GM18498 (cell line): Measurements from ENCODE around the gene LRCH3.

Experiments used
- ATAC-seq: cut with Tn5 transposase; IDR thresholded peaks from one replicate; pipeline ENCODE4 v1.9.1; 2021; ENCODE audit warnings: mild to moderate bottlenecking, moderate library complexity; ENCODE audit not compliant: unreplicated experiment

LRCH3 gene

DNA sequence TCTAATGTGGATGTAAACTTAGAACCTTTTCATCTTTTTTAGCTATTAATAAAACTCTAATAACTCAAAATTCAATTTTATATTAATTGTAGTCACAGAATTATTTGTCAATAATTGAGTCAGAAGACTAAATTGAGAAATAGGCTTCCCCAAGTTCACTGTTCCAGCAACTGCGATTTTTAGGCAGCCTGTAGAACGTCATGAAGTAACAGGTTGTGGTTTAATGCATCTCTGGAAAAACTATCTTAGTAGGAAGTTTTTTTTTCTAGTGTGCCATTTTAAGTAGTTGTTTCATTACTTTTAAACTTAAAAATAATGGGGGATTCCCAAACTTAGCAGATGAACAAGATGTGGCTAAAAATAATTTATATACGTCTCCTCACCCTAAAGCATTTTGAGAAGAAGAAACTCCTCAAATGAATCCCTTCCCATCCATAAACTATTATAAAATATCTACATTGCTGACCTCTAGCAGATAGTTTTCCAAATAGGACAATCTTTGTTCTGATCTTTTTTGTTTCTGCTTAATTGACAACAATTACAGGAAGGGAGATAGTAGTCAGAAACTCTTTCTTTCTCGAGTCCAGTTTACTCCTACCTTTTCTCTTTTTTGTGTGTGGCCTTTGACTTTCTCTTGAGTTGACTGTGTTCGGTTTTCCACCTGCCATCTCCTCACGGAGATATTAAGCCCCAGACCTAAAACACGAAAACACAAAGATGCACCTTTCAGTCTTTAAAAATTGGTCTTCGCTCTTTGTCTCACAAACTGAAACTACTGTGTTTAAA lies 43.1 kb downstream of the LRCH3 start:
- ATAC-seq = peak; percentile 51

DNA sequence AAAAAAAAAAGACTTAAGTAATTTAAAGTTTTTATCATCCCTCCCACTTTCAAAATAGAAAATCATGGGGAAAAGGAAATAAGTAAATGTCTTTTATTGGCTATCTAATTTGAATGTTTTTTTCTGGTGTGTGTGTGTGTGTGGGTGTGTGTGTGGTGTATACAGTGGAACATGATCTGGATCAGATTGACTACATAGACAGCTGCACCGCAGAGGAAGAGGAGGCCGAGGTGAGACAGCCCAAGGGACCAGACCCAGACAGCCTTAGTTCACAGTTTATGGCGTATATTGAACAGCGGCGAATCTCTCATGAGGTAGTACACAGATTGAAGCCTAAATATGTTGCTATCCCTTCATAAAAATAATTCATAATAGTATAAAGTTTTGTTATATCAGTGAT lies 44.5 kb downstream of the LRCH3 start:
- ATAC-seq = no peak

DNA sequence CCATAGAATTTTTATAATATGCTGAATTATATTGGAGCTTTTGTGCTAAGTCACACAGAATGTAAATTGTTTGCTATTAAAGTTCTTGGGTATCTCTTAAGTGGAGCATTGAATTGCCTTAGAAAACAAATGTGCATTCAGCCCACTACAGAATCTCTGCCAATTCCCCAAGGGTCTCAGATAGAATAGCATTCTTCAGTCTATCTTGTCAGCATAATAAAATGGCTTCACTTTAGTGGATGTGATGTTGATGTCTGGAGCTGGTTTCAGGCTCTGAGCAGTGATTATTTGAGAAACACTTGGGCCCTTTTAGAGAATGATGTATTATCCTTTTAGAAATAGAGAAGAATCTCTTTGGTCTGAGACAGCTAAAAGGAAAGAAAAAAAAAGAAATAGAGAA lies 45.2 kb downstream of the LRCH3 start:
- ATAC-seq = no peak

DNA sequence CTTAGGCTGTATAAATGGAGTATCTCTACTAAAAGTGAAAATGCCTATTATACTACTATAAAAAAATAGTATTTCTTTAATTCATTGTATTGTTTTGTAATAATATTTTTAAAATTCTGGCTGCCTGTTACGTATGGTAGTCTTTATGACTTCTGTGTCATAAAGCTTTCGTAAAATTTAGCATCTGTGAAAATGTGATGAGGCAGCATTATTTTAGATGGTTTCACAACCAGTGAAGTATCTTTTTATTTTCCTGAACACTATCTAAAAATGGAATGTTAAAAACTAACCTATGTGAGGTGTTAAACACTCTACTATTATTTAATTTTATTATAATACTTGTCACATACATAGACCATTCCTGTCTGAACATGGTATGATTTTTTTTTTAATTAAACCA lies 46.2 kb downstream of the LRCH3 start:
- no peak for ATAC-seq

DNA sequence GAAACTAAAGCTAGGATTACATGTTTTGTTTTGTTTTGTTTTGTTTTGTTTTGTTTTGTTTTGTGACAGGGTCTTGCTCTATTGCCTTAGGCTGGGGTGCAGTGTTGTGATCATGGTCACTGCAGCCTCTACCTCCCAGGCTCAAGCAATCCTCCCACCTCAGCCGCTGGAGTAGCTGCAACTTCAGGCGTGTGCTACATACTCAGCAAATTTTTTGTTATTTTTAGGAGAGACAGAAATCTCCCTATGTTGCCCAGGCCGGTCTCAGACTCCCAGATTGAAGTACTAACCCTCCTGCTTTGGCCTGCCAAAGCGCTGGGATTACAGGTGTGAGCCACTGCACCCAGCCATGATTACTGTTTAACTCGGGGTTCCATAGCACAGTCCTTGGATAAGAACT lies 50.7 kb downstream of the LRCH3 start:
- ATAC-seq = no peak

DNA sequence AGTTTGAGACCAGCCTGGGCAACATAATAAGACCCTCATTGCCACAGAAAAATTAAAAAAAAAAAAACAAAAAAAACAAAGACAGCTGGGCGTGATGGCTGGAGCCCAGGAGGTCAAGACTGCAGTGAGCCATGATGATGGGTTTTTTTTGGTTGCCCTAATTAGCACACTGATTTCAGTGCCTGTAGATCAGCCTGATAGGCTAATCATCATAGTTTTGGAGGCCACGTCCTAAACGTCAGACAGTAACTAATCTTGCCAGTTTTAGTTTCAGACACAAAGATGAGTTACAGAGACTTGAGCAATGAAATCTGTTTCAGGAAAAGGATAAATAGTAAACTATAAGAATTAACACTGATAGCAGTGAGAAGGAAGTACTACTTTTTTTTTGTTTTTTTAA lies 55.4 kb downstream of the LRCH3 start:
- ATAC-seq = no peak

DNA sequence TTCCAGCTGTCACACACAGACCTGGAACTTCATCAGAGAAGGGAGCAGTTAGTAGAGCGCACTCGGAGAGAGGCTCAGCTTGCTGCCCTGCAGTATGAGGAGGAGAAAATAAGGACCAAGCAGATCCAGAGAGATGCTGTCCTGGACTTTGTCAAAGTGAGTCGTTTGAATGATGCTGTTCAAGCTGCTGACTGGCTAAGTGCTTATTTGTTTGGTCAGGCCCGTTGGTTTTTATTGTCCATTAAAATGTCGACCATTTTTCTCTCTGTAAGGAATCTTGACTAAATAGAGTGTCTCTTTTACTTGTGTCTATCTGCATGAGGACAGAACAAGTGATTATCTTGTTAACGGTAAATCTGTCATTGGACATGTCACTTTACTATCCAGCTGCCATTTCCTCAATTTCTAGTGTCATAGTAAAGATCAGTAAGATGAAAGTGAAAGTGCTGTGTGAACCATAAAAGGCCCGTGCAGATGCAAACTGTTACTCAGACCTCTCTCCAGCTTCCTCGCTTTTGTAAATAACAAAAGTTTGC lies 56.9 kb downstream of the LRCH3 start:
- ATAC-seq = peak; percentile 76

DNA sequence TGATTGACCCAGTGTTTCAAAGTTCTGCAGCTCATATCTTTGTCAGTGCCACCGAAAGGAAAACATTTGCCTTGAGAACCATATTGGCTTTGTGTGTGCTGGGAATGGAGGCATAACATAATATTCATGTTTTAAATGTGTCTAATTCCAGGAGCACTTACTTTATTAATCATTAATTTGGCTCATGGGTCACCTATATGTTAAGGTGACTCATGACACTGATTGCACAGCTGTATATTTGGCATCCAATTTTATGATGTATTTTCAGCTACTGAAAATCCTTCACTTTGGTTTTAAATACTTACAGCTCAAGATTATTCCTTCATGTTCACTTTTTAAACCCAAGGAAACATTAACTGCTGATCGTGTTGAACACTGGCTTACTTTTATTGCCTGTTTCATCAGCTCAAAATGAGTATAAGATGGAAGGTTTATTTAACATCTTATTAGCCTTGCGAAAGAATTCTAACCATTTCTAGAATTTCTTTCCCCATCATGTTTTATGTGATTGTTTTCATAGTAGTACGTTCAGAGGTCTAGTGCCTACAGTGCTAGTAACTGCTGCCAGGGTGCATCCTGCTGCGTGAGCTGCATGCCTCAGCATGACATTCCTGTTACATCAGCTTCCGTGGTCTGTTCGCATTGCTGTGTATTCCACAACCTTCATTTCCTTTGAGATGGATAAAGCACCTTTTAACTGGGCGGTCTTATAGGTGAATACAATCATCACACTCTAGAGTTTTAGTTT lies 63.7 kb downstream of the LRCH3 start:
- ATAC-seq = no peak

DNA sequence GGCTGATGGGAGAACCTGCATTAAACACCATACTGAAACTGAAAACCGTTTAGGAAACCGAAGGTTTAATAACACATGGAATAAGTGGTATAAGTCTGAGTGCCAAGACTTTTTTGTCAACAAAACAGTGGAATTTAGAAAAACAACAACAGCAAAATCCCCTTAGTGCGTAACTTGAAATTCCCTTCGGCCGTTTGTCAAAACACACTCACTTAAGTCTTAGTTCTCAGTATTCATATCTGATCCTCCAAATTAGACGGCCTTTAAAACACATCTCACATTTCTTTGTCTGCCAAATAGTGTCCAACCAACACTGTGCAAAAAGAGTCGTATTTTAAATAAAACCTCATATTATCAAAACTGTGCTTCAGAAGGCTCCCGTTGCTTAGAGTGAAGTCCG lies 64.5 kb downstream of the LRCH3 start:
- no peak for ATAC-seq

DNA sequence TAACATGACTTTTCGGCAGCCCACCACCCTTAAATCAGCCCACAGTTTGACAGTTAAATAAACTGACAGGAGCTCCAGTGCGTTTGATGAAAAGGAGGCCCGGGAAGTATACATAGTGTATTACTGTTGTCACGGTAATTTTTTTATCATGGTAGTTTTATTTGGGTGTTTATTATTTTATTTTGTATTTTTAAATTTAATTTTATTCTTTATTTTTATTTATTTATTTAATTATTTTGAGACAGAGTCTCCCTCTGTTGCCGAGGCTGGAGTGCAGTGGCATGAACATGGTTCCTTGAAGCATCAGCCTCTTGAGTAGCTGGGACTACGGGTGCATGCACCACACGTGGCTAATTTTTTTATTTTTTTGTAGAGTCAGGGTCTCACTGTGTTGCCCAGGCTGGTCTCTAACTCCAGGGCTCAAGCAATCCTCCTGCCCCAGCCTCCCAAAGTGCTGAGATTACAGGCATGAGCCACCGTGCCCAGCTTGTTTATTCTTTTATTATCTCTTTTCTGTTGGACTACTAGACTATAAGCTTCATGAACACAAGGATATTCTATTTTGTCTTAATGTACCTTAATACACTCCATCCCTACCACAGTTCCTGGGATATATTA lies 65.3 kb downstream of the LRCH3 start:
- ATAC-seq = no peak

DNA sequence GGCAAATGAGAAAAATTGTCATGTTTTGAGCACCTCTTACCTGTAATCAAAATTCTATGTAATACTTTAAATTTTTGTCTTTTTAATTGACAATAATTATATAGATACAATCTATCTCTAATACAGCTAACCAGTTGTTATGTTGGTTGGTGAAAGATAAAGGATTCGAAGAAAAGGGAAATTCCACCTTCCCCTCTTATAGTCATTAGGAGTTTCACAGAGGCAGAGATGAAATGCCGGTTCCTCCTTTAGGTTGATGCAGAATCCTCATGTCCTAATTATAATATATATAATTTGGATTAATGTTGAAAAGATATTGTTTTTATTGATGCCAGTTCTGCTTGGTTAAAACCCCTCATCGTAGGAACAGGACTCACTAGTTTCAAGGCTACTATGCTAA lies 67.1 kb downstream of the LRCH3 start:
- ATAC-seq = no peak

DNA sequence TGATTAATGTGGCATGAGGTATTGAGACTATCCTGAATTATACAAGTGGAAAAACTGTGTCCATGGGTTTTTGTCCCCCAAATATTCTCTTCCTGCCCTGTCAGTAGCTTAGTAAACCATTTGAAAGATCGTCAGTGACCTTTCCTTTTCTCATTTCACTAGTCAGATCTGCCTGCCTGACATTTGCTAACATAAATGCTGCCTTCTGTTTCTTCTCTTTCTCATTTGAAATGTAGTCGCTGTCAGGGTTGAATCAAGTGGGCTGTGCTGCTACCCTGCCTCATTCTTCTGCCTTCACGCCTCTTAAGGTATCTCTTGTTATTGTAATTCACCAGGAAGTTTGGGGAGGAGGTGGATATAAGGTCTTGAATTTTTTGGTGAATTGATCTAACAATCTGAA lies 67.5 kb downstream of the LRCH3 start:
- no peak for ATAC-seq

DNA sequence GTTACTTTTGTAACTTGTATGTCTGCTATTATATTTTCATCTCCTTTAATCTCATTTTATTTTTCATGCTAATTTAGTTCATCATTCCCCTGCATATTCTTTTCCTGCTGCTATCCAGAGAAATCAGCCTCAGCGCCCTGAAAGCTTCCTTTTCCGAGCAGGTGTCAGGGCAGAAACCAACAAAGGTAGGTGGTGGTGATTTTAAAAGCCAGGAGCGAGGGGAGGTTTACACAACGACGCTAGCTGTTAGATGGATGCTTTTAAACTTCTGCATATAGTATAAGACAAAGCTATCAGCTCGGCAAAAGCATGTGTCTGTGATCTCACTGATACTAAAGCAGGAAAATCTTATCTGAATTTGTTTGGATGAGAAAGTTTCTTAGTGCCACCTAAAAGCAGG lies 75.0 kb downstream of the LRCH3 start:
- no peak for ATAC-seq

DNA sequence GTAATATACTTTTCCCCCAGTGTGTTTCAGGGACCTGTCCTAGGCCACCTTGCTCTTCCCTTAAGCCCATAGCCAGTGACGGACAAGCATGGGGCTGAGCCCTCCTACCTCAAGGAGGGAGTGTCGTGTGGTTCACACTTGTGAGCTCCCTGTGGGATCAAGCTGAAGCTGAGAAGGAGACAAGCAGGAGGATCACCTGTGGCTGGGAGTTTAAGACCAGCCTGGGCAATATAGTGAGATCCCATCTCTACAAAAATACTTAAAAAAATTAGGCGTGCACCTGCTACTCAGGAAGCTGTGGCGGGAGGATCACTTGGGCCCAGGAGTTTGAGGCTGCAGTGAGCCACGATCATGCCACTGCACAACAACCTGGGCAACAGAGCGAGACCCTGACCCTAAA lies 82.3 kb downstream of the LRCH3 start:
- no peak for ATAC-seq

DNA sequence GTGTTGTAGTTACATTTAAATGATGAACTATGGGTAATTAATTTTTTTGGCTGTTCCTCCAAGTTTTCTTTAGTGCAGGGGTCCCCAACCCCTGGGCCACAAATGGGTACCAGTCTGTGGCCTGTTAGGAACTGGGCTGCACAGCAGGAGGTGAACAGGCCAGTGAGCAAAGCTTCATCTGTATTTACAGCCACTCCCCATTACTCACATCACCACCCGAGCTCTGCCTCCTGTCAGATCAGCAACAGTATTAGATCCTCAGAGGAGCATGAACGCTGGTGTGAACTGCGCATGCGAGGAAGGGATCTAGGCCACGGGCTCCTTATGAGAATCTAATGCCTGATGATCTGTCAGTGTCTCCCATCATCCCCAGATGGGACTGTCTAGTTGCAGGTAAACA lies 83.0 kb downstream of the LRCH3 start:
- no peak for ATAC-seq

DNA sequence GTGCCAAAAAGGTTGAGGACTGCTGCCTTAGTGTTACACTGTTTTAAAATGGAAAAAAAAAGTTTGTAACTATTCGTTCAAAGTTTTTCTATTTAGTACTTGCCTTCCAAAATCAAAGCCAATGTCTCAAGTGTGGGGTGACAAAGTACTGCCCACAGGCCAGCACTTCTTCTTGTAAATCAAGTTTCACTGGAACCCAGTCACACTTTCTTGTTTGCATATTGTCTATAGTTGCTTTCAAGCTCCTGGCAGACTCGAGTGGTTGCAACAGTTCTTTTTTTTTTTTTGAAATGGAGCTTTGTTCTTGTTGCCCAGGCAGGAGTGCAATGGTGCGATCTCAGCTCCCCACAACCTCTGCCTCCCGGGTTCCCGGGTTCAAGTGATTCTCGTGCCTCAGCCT lies 83.6 kb downstream of the LRCH3 start:
- ATAC-seq = no peak

DNA sequence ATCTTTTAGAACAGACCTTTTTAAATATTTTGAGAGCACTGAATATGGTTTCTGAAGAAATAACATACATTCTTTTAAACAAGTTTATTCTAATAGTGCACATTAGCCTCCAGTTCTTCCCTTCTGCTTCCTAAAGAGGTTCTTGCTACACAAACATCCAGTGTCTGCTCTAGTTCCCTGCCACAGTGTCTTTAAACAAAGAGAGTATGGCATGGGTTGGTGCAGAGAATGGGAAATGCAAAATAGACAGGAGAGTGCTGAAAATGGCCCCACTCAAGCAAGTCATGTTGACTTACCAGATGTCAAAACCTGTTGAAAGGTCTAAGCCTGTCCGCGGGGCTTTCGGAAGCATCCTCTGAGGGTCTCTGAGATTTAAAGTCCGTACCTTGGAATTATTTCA lies 86.8 kb downstream of the LRCH3 start:
- no peak for ATAC-seq

DNA sequence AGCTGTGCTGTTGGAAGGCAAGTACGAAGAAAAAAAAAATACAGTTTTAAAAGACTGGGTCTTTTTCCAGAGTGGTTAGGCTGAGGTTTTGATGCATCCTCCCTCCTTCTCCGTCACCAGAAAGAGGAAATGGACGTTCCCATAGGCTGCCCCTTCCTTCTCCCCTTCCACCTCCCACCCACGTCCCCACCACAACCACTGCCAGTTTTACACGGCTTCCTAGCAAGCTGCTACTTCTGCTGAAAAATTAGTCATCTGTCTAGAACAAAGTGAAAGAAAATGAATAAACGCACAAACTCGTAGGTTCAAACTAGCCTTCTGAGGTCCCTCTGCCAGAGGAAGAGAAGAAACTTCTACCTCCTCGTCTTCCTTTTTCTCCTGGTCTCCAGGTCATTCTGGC lies 87.4 kb downstream of the LRCH3 start:
- ATAC-seq = no peak

DNA sequence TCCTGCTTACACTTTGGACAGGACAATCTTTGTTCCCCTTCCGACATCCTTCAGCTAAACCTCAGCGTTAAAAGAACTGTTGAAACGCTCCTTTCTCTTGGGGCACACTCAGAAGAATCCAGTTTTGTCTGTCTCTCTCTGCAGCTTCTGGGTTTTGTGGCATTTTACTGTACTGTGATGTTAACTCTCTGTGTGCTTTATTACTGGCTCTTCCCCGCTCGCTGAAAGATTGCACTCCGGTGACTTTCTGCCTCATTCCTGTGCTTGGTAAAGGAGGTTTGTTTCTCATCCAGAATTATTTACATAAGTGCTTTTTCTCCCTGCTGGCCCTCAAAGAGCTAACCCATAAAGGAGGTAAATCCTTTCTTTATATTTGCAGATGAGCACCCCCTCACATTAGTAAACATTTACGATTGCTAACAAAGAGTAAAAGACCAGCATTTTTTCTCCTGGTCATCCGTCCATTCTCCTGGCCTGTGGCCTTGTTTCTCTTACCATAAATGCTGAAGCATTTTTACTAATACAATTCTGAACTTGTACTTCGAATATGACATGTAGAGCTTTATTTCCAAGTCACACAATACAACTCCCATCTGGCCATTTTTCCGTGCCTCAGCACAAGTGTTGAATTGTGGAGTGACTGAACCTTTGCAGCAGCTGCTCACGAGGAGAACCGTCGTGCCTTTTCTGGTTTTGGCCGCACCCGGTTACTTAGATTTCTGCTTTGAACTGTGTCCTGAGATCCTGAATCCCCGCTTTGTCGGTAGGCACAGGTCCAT lies 89.6 kb downstream of the LRCH3 start:
- ATAC-seq = no peak

DNA sequence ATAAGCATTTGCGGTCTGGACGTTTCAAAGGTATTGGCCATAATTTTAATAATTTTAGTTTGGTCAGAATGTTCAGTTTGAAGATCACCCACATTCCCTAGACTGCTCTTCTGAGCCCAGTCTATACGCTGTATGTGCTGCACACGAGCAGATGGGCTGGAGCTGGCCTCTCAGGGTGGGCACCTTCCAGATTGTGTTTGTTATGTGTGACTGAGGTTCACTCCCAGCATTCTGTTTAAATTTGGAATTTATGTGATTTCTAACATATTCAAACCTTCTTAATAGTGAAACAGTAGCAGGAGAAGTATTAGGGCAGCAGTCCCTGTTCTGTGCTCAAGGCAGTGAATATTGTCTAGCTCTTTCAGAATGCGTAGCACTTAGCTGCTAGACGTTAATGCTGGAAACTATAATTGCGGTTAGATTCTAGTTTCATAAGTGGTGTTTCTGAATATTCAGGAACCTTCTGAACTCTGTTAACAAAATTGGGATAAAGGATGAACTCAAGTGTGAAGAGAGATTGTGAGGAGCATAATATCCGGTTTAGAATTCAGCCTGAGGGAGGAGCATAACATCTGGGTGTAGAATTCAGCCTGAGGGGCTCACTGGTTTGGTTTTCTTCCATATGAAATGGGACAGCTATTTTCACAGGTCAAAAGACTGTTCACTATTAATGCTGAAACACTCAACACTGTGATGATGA lies 90.4 kb downstream of the LRCH3 start:
- no peak for ATAC-seq

DNA sequence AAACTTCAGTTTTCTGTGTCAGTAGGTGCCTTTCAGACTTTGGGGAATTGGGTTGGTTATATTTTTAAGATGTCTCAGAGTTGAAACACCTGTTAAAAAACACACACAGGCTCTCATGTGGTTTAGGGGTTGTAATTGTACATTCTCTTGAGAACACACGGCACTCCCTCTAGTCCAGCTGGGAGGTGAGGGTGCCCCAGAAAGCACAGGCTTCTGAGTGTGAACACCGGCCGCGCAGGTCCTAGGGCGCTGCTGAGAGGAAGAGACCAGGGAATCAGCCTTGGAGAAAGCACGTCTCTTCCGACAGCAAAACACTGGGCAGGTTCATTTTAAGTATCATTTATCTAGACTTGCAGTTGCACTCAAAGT lies 90.9 kb downstream of the LRCH3 start:
- no peak for ATAC-seq
